HPDE6-E6E7 (cell line): ENCODE results near the gene SEPSECS.
"Not testable (repeated sequence)": the region's sequence is repeated elsewhere in the genome, so short reads cannot be mapped to it uniquely, and the experiment has no call there.

ENCODE experiments used
- DNase-seq: peaks from one replicate; pipeline ENCODE4 v3.0.0; 2011; ENCODE audit warnings: missing footprints; ENCODE audit errors: extremely low spot score

SEPSECS gene

GRCh38 chr4:25083441-25083840 lies 76.8 kb downstream of the SEPSECS start:
- DNase-seq, result not testable (repeated sequence)

- no peak for DNase-seq
Measured at GRCh38 chr4:25081866-25082471, 78.3 kb downstream of the SEPSECS start.

- no peak for DNase-seq
Measured at GRCh38 chr4:25080571-25080970, 79.7 kb downstream of the SEPSECS start.

- no peak for DNase-seq
Measured at GRCh38 chr4:25078523-25078922, 81.7 kb downstream of the SEPSECS start.

GRCh38 chr4:25076625-25077398 lies 83.4 kb downstream of the SEPSECS start:
- no peak for DNase-seq

GRCh38 chr4:25075851-25076250 lies 84.4 kb downstream of the SEPSECS start:
- DNase-seq, result no peak

GRCh38 chr4:25075129-25075528 lies 85.1 kb downstream of the SEPSECS start:
- DNase-seq, result no peak

- no peak for DNase-seq
Measured at GRCh38 chr4:25070545-25070944, 89.7 kb downstream of the SEPSECS start.
